ENCODE results near the gene WWTR1.

The WWTR1 gene

DNA sequence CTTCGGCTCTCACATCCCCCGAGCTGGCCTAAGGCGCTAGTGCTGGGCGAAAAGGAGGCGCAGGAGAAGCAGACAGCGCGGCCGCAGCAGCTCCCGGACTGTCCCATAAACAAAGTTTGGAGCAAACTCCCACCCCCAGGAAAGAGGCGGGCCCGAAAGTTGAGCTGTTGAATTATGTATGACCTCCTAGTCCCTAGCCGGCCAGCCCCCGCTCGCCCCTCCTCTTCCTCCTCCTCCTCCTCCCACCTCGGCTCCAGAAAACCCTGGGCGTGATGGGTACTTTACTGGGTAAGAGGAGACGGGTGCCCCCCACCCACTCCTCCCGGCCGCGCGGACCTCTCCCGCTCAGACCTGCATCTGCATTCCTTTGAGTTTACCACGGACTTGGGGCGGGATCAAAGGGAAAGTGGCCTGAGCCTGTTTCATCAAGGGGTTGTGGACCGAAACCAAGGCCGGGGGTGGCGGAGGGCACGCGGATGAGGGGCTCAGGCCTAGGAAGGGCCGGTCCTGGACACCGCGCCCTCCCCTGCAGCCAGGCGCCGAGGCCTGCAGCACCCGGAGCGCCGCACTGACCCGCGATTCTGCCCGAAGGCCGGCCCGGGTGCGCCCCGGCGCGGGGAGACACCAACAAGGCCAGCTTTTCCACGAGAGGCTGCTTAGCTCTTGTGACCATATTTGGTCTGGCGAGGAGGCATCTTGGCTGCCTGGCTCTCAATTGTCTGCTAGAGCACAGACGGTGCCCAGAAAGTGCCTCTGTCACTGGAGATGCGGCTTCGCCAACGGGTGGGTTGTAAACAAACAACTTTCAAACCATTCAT is at the start of gene WWTR1:
Gene WWTR1, minus strand, starts transcription at position 100 of the 818 bp plus-strand sequence. CDS start 719 bp downstream, outside the sequence.
- DNase-seq: peak; percentile 77

- no peak for DNase-seq
Measured at GRCh38 chr3:149706905-149707304, 49.1 kb upstream of the WWTR1 start.

DNA sequence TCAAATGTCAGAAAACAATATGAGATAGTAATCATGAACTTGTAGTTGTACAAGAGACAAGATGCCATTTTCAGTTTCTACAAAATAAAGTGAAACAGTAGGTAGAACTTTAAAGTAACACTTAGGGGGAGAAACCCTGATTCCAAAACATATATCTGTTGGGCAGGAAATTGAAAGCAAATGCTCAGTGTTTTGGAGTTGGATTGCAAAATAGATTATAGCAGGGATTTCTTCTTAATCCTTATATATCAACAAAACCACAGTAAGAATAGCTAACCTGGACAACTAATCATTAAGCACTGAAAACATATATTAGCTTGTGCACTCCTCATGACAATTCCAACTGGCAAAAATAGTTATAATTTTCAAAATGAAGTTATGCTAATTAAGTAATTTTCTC is 47.6 kb upstream of the WWTR1 start:
- DNase-seq: no peak

GRCh38 chr3:149703466-149703865 is 45.6 kb upstream of the WWTR1 start:
- no peak for DNase-seq

GRCh38 chr3:149702691-149703441 is 45.0 kb upstream of the WWTR1 start:
- no peak for DNase-seq

- DNase-seq: no peak
Measured at GRCh38 chr3:149701977-149702350, 44.1 kb upstream of the WWTR1 start.

DNA sequence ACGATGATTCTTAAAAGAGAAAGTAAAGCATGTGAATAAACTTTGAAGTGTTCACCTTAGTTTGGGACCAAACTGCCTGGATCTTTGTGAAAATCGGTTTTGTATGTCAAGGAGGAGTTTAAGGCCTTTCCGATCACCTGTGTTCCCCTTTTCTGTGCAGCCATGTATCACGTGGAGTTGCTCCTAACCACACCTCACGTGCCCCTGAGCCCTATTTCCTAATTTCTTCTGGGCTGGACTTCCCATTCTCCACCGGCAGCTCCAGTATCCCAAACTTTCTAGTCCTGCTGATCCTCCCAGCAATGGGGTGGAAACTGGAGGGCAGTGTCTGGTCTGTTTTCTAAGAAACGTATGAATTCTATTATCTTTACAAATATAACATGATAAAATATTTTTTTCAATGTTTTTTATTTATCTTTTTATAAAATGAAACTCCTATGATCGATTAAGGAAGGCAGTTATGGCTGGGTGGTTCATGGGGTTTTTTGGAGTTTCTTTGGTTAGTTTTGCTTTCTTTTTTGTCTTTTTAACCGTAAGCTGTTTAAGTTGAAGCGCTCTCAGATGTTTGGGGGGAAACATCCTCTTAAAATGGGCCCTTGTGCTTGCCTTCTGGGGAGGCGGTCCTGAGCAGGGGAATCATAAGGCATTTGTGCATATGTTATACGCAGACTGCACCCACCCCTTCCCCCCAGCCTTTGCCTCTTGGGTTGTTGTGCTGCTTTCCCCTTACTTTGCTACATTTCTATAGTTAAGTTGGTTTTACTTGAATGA is 43.6 kb upstream of the WWTR1 start:
- no peak for DNase-seq

DNA sequence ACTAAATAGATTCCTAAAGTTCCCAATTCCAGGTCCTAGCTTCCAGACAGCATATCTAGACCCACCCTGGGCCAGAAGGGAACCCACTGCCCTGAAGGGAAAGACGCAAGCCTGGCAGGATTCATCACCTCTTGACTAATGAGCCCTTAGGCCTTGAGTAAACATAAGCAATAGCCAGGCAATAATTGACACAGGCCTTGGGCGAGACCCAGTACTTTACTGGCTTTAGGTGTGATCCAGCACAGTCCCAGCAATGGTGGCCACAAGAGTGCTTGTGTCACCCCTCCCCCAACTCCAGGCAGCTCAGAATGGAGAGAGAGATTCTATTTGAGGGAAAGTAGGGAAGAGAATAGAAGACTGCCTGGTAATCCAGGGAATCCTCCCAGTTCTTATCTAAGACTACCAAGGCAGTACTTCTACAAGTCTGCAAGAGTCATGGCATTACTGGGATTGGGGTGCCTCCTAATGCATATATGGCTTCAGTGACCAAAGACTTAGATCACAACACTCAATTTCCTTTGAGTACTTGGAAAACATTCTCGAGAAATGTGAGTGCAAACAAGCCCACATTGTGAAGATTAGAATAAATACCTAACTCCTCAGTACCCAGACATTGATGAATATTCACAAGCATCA is 30.4 kb upstream of the WWTR1 start:
- DNase-seq: no peak

- no peak for DNase-seq
Measured at GRCh38 chr3:149686996-149687395, 29.2 kb upstream of the WWTR1 start.

- DNase-seq: no peak
Measured at GRCh38 chr3:149678351-149678950, 20.6 kb upstream of the WWTR1 start.

DNA sequence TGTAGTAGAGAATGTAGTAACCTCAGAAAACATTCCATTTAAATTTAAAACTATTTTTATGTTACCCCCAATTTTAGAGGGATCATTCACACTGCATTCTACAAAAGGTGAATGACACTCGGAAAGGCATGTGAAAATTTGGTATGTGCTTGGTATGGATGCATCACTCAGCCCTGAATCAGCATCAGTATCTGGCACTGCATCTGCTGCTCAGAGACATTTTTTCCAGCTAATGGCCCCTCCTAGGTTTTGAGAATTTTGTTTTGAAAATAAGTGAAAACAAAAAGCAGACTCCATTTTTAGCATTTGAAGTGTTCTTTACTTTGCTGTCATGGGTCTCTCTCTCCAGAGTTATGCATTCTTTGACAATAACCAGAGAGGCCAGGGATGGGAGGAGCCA is 15.6 kb upstream of the WWTR1 start:
- DNase-seq: no peak

DNA sequence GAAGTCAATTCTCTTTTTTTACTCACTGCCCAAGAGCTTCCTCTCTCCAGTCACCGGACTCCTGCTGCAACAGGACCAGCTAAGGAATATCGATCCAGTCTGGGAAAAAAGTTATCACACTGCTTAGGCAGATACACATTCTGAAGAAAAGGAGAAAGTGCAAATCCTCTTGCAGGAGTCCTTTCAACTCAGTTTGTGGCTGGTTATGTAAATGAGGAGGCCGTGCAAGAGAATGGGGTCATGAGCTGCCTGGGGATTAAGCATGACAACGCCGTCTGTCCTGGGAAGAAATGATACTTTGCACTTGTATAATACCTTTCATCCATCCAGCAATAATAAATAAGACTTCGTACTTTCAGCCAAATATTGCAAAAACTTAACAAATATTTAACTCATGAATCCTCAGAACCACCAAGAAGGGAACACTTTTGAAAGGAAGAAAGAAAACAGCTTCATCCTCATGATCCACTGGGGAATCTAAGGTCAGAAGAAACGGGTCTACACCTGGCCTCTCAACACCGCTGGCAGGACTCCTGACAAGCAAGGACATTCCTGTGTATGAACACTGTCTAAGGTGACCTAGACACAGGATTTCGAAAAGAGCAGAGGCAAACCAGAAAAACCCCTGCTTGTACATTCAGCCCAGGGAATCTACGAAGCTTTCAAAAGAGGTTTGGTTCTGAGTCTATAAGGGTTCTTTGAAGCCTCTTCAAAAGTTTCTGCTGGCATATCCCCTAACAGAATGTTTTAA is 13.1 kb upstream of the WWTR1 start:
- no peak for DNase-seq

DNA sequence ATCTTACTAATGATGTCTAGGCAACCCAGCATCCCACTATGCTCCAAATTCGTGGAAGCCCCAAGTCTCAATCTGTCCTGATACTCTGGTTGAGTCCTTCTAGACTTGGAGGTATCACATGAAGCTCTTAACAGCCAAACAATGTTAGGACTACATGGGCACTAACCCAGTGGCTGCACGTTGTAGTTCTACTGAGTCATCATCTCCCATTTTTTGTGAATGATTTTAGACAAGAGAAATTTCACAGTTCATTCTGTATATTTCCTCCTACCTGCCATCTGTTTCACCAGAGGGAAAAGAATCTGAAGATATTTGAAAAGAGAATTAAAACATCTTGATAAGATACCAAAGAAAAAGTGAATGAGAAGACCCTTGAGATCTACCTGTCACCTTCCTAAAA is 9.8 kb upstream of the WWTR1 start:
- no peak for DNase-seq

DNA sequence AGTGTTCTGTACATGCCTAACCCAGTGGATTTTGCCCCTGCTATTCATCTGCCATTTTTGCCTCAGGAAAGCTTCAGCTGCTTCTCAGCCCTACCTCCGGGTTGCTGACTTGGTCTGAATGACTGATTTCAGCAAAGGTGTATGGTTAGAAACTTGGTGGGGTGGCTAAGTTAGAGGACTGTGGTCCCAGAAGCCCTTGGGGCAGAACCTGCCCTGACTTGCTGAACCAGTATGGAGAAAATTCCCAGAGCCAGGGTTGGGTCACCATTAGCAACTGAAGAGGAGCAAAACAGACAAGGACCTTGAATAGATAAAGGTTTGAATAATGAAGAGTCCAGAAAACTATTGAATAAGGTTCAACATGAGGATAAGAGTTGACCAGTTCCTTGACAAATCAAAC is 6.1 kb upstream of the WWTR1 start:
- DNase-seq: no peak

DNA sequence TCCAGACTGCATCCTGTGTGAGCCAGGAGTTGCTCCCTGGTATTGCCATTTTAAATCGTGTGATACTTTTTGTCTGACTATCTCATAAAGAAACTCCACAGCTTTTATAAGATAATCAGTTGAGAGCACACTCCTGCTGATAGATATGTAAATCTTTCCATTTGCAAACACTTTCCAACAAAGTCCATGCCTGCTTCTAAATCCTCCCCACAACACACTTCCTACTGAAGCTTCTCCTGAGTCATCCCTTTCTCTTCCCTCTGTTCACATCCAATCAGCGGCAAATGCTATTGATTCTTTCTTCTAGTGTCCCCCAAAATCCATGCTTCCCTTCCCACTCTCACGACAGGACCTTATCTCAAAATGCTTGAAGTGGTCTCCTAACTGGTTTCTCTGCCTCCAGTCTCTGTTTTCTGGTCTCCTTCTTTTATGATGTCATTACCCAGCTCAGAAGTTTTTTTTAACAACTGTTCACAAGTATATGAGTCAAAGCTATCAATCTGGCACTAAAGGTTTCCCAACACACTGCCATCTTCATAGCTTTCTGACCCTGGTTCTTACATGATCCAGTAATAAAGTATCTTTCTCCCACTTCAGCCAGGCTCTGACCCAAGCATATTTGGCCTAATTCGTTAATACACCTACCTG is 4.5 kb upstream of the WWTR1 start:
- DNase-seq: no peak

DNA sequence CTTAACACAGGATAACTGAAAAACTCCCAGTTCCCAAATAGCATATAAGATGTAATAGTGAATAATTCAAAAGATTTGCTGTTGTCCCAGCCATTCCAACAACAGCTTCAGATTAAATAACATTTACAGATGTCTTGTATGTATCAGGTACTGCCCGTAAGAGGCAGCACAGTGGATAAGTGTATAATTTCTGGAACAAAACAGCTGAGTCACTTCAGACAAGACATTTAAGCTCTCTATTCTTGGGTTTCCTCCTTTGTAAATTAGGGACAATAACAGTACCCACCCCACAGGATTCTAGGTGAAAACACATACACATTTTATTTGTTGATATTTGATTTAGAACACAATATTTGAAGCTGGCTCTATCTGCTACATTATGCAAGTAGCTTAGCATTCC is 2.6 kb upstream of the WWTR1 start:
- DNase-seq: no peak

- DNase-seq: peak; percentile 46
Measured at GRCh38 chr3:149658744-149659497, 1.1 kb upstream of the WWTR1 start.

GRCh38 chr3:149657321-149657925 is 402 bp downstream of the WWTR1 start:
- DNase-seq: peak; percentile 27

DNA sequence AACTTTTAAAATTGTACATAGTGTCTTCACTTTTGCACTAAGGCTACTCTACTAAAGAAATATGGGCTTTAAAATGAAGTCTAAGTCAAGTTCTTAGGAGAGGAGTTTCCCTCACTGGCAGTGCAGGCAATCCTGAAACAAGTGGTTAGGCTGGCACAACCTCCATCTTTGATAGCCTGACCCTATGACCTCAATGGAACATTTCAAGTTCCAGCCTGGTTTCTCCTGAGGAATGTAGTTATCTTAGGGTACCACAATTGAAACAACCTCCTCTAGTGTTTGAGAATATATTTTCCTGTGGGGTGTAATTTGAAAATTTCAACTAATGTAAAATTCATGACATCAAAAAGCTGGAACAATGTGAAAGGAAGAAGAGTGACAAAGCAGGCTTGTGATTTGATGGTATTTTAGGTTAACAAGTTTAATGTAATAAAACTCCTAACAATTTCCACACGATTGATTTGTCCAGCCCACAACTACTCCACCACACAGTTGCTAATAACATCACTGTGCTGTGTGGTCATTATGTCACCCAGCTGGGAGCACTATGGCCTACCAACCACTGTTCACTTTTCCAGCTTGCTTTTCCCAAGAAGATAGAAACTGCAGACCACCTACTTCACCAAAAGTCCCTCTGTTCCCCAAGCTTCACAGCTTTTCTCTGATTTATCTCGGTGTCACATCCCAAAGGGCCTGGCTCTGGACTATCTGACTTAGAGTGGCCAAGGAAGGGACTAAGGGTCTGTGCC is 1.8 kb downstream of the WWTR1 start:
- no peak for DNase-seq

All from 8988T (cell line).